Melanocyte of skin (primary cell): ENCODE results near the gene ARG2. TPM values are rescaled to one million over a fixed set of nuclear protein-coding genes. Genes with fewer than 3 reads are reported as not detected.

Experiments used
- small RNA-seq, 2 donors: library from RNA; depleted of rRNA; stranded (forward); fragments of <200 nt; gene quantifications; one replicate each; pipeline ENCODE3, GENCODE V24; 2012
- total RNA-seq, 2 donors: library from RNA; depleted of rRNA; stranded (reverse); fragments of >200 nt; gene quantifications; 2 replicates each; pipeline ENCODE4 v1.2.3, GENCODE V29; 2012

Gene ARG2
- total RNA-seq: 10 to 100 TPM in 1 of 2 donors, 1 to 10 TPM in 1; 9.3 to 18.0 TPM

DNA sequence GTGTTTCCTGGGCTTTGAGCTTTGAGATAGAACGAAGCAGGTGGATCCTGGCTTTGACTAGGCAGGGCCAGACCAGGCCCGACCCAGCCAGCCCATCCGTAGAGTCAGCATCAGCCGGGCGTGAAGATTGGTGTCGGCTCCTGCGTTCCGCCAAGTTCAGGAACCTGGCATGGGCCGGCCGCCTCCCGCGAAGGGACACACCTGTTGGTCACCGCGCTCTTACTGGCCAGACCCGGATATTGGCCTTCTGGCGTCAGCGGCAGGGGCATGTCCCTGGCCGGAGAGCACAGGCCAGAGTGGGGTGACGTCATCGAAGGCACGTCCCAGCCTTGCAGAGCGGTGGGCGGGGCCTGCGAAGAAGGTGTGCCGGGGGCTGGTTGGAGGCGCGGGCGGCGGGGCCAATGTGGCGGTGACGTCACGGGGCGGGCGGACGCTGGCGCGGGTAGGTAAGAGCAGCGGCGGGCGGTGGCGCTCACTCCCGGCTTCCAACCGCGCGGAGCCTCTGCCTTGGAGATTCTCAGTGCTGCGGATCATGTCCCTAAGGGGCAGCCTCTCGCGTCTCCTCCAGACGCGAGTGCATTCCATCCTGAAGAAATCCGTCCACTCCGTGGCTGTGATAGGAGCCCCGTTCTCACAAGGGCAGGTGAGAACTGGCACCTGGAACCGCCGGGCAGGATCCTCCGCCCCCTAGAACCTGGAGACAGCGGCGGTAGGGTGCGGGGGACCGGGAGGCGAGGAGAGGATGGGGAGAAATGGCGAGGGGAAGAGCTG lies at the start of gene ARG2:
TSS of gene ARG2 (plus strand) at position 475 of the 771 bp plus-strand sequence. CDS start at position 533, 58 bp downstream.

DNA sequence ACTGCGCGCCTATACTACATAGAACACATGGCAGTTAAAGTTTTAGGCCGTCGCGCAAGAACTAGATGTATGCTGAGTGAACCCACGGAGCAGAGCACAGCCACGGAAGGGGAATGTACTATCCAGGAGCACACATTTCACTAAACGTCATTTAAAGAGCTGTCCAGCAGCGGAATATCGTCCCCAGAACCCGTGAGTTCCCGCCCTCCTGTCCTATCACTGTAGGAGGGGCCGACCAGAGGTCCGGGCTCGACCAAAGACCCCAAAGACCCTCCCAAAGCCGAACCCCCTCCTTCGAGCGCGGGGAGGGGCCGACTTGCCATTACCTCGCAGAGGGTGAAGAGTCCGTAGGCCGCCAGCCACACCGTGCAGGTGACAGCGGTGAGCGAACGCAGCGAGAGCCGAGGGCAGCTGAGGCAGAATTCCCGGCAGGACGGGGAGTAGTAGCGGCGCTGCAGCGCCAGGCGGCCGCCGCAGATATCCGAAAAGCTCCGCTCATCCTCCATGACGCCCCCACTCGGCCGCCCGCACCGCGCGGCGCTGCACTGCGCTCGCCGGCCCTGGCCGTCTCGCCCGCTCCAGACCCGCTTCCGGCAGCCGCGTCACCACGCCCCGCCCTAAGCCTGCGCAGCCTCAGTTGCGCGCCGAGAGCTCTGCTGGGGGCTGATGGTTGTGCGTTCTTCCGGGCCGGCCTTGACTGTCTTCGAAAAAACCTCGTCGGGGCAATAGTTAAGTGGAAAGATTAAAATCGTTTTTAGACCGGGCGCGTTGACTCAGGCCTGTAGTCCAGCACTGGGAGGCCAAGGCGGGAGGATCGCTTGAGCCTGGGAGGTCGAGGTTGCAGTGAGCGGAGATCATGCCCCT lies 19.8 kb upstream of the ARG2 start, which contains the start of gene PIGH:
TSS of gene PIGH (minus strand) at position 571 of the 864 bp plus-strand sequence. CDS start at position 506, 65 bp downstream.

GRCh38 chr14:67674480-67675218 lies 54.9 kb downstream of the ARG2 start, which contains the start of gene VTI1B:
VTI1B (minus strand) TSS chr14:67674632; CDS start chr14:67674489, 143 bp downstream.

DNA sequence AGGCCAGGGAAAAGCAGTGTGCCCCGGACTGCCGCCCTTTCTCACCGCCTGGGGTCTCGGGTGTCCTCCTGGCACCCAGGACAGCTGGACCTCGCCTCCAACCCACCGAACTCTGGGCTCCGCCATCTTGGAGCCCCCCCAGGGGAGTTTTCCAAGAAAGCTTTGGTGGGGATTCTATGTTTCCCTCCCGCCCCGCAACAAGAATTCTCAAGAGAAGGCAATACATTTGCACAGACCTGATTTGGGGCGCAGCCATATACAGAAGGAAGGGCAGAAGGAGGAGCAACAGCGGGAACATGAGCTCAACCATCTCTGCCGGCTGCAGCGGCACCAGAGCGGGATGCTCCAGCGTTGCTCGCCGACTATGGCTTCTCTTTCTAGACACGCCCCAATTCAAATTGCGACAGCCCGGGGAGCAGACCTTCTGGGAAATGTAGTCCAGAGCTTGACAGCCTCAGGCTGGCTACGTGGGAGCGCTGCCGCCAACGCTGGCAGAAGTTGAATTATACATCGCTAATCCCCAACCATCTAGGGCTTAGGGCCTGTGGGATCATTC lies 75.8 kb downstream of the ARG2 start, which contains the start of gene RDH11:
TSS of gene RDH11 (minus strand) at position 371 of the 556 bp plus-strand sequence. CDS start at position 310, 61 bp downstream.

Small RNAs within 50 kb of the gene (small RNA-seq; reads per million reads assigned to genes)
- gene AL132640.3 (0 reads per million in 2 donors), gene RF00019 (0 reads per million in 2 donors), gene RNA5SP386 (0 reads per million in 2 donors)

Other genes starting within 250 kb of the ARG2 start
- under 1 TPM; 0.34 to 0.67 TPM for gene PLEK2, start 207.8 kb upstream of the ARG2 start, total RNA-seq
- 10 to 100 TPM; 24.0 to 38.9 TPM for gene TMEM229B, start 131.2 kb upstream of the ARG2 start, total RNA-seq
- 10 to 100 TPM; 33.0 to 53.3 TPM for gene PLEKHH1, start 86.6 kb upstream of the ARG2 start, total RNA-seq
- 10 to 100 TPM; 24.1 to 32.6 TPM for gene PIGH, start 19.7 kb upstream of the ARG2 start, total RNA-seq
- 10 to 100 TPM; 36.5 to 39.3 TPM for gene VTI1B, start 54.7 kb downstream of the ARG2 start, total RNA-seq
- gene RDH11, start 75.8 kb downstream of the ARG2 start, total RNA-seq: 100 to 1,000 TPM; 174 to 281 TPM
- 1 to 10 TPM in 1 of 2 donors, not detected in 1; 1.4 TPM for gene RDH12, start 82.0 kb downstream of the ARG2 start, total RNA-seq
- 100 to 1,000 TPM in 1 of 2 donors, 10 to 100 TPM in 1; 85.9 to 107 TPM for gene ZFYVE26, start 196.7 kb downstream of the ARG2 start, total RNA-seq
- gene RAD51B, start 199.9 kb downstream of the ARG2 start, total RNA-seq: 10 to 100 TPM; 37.2 to 44.3 TPM